DLD1 (cell line): ENCODE measurements around the gene CD160.
"Not testable (repeated sequence)": the region's sequence is repeated elsewhere in the genome, so short reads cannot be mapped to it uniquely, and the experiment has no call there.

Source experiments
- in situ Hi-C: cut with HindIII; loops from 2 replicates; pipeline ENCODE4 v1.10.0; 2017; ENCODE audit warnings: low sequenced_read_pairs

Gene CD160

DNA sequence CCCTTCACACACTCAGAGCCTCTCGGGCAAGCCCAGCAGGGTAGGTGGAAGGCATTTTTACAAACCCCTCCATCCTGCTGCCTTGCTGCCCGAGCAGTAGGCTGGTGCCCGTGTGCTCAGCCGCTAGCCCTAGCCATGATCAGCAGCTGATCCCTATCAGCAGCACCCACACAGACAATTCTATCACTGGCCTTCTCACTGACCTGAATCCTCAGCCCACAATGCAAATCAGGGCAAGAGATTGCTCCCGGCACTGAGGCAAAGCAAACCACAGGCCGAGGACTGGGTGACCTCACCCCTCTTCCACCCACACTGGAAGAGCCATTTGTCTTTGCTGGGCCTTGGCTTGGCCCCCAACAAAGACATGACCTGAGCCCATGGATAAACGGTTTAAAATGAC lies 11.2 kb upstream of the CD160 start:
- in situ Hi-C loops: no loop called here

DNA sequence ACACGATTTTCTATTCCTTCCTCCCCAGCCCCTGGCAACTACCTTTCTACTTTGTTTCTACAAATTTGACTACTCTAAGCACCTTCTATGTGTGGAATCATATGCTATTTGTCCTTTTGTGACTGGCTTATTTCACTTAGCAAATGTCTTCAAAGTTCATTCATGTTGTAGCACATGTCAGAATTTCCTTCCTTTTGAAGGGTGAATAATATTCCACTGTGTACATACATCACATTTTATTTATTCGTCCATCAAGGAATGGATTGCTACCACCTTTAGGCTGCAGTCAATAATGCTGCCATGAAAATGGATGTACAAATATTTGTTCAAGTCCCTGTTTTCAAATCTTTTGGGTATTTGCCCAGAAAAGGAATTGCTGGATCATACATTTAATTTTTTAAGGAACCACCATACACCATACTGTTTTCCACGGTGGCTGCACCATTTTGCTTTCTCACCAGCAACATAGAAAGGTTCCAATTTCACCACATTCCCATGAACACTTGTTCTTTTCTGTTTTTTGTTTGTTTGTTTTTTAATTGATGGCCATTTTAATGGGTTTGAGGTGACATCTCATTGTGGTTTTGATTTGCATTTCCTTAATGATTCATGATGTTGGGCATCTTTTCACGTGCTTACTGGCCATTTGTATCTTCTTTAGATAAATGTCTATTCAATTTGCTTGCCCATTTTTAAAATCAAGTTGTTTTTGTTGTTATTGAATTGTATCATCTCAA lies 8.8 kb upstream of the CD160 start:
- in situ Hi-C loops: no loop called here

- in situ Hi-C loops: no loop called here
Observed at GRCh38 chr1:145711213-145711651, 8.1 kb upstream of the CD160 start.

DNA sequence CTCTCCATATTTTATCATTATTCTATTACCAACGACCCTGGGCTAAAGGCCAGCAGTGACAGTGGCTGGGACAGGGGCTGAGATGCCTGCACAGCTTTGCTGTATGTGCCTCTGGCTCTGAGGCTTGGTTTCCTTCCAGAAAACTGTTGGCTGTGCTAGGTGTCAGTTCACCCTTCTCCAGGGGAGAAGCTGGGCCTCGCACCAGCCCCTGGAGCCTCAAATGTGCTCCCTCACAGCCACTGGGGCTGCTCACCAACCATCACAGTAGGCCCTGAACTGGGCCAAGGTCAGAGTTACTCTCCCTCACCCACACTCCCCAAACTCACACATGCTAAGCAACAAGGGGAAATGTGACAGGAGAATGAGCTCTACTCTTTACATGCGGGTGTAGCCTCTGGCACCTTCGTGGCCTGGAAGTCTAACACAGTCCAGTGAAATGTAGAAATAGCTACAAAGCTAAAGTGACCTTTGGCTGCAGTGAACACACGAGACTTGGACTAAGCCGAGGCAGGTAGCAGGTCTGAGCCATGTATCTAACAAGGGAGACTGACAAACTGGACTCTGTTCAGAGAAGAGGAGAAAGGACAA lies 4.7 kb upstream of the CD160 start:
- in situ Hi-C loops: no loop called here

- in situ Hi-C loops: no loop called here
Observed at GRCh38 chr1:145716641-145717345, 2.5 kb upstream of the CD160 start.

DNA sequence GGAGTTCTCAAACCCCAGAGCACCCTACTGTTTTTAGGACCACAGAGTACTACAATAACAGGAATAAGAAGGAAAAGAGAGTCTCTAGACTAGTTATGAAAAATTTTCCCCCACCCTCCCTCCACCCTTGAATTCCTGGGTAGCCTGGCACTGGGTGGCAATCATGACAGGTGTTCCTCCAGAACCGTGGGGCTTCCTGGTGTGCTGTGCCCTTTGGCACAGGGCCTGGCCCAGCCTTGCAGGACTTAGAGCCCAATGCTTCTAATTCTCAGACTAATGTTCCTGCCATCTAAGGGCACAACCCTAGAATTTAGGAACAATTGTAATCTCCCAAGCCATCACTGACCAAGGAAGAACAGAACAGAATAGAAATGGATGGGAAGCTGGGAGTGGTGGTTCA lies 1.5 kb upstream of the CD160 start:
- in situ Hi-C loops: no loop called here

DNA sequence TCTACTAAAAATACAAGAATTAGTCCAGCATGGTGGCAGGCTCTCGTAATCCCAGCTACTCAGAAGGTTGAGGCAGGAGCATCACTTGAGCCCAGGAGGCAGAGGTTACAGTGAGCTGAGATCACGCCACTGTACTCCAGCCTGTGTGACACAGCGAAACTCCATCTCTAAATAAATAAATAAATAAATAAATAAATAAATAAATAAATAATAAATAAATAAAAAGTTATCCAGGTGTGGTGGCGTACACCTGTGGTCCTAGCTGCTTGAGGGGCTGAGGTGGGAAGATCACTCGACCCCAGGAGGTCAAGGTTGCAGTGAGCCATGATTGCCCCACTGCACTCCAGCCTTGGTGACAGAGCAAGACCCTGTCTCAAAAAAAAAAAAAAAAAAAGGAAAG lies 834 bp upstream of the CD160 start:
- in situ Hi-C loops: not testable (repeated sequence)

DNA sequence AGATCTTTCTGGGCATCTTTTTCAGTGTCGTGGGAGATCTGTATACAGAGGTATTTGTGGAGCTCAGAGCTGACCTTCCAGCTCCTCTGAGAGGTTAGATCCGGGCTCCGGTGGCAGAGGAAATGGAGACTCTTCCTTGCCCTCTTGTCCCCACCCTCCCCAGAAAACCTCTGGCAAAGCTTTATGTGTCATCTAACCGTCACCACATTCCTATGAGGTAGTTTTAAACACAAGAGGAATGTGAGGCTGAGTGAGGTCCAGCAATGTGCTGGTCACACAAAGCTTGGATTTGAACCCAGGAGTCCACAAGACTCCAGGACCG lies 1.2 kb downstream of the CD160 start:
- in situ Hi-C loops: no loop called here

GRCh38 chr1:145720878-145721671 lies 1.8 kb downstream of the CD160 start:
- in situ Hi-C loops: no loop called here

GRCh38 chr1:145726193-145726592 lies 6.9 kb downstream of the CD160 start:
- in situ Hi-C loops: not testable (repeated sequence)

DNA sequence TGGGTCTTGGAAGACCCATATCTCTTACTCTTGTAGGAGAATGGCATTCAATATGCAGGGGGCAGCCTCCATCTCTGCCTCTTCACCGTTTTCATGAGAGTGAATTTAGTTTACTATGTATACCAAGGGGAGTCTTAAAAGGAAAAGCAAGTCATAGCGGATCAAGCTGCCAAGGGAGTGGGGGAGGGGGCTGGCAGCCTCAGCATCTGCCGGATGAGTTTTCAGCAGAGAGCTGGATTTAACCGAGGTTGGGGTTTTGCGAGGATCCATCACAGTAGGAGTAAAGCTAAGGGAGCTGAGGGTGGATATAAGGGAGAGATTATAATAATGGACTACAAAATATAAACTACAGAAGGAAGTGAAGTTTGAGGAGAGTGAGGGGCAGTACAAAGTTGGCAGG lies 9.9 kb downstream of the CD160 start:
- in situ Hi-C loops: no loop called here

DNA sequence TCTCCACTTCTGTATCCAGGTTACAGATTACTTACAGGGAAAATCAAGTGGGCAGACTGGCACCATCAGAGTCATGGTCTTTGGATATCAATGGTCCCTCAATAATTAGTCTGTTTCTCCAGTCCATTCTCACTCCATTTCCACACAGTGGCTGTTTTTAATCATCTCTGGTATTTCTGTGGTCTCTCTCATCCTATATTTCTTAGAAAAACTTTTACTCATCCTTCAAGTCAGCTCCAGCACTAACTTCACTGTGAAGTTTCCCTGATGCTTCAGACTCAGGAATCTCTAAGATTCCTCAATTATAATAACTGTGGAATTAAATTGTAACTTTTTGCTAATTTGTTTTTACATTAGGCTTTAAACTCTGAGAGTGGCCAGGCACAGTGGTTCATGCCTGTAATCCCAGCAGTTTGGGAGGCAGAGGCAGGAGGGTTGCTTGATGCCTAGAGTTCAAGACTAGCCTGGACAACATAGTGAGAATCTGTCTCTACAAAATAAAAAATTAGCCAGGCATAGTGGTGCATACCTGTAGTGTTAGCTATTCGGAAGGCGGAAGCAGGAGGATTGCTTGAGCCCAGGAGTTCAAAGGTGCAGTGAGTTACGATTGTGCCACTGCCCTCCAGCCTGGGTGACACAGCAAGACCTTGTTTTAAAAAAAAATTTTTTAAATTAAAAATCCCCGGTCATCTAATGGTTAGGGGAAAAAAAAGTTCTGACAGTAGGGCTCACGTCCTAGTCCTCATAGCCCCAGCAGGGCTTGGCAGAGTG lies 10.6 kb downstream of the CD160 start:
- in situ Hi-C loops: no loop called here

DNA sequence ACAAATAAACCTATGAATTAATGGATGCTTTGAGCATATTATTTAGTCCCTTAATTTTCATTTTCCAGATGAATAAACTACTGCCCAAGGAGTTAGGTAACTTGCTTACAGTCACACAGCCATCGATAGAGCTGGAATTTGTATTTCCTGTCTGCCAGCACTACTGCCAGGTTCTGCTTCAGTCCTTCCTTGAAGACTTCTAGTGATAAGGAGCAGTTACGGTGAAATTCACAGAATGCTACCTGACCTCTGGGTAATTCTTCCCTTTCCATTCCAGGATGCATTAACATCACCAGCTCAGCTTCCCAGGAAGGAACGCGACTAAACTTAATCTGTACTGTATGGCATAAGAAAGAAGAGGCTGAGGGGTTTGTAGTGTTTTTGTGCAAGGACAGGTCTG lies 11.2 kb downstream of the CD160 start:
- in situ Hi-C loops: no loop called here

DNA sequence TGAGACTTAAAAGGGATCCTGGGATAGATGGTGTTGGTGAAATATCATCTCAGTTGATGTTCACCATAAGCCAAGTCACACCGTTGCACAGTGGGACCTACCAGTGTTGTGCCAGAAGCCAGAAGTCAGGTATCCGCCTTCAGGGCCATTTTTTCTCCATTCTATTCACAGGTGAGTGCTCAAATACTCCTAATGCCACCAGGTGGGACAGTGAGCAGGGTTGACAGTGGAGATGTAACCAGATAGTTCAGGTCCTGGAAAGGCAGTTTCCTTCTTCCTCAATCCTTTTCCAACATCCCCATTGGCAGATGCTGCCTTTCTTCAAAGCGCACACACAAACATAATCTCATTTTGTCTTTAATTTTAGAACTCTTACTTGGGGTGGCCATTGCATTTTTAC lies 11.6 kb downstream of the CD160 start:
- in situ Hi-C loops: no loop called here

- in situ Hi-C loops: no loop called here
Observed at GRCh38 chr1:145736191-145736590, 16.9 kb downstream of the CD160 start.

DNA sequence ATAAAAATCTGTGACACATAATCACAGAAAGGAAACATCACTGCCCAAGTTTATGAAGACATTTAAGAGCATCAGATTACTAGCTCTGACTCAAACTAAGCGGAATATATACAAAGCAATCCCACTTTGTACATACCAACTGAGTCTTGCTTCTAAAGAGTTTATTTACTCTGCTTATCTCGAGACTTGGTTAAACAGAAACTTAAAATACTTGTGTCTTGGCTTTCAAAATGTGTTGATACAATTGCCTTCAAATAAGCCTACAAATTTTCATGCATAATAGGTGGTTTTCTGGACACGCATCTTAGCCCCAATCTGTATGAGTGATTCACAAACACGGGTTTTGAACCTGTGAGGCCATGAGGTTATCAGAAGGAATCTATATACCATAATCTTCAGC lies 21.0 kb downstream of the CD160 start:
- in situ Hi-C loops: no loop called here

- in situ Hi-C loops: no loop called here
Observed at GRCh38 chr1:145747398-145748247, 28.3 kb downstream of the CD160 start.

DNA sequence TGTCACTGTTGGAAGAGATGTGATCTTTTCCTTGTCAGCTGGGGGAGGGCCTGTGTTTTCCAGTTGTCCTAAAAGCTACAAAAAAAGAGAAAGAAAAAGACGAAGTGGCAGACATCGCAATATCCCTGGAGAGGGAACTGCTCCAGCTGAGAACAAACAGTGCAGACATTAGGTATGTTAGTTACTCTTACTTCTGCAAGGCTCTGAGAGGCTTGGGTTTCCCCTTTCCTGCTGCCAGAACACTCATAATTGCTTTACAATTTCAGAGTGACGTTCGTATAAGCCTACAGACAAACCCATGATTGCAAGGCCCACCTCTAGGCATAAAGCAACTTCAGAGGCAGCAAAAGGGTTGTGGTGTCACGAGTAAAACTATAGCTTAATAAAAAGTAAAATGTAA lies 31.1 kb downstream of the CD160 start:
- in situ Hi-C loops: no loop called here

- in situ Hi-C loops: no loop called here
Observed at GRCh38 chr1:145751491-145752037, 32.3 kb downstream of the CD160 start.

DNA sequence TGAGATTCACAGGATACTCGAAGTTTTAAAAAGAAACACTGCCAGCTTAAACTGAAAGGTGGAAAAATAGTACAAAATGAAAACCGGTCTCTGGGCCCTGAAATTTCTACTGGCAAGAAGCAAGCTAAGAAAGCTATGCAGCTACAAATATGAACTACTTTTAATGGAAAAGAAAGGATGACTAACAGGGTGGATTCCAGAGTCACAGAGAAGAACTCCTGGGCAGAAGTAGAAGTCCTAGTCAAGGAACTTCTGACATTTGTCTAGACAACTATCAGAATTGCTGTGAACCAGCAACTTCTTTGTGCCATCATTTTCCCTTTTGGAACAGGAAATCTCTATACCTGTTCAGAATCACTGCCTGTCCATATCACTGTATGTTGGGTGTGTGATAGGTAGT lies 38.1 kb downstream of the CD160 start:
- in situ Hi-C loops: no loop called here
